GM21390 (cell line): ENCODE results near the gene SLC25A25.
A peak's percentile ranks its signal among the peaks of the same experiment; 100 is the strongest.
"Not testable (repeated sequence)": the region's sequence is repeated elsewhere in the genome, so short reads cannot be mapped to it uniquely, and the experiment has no call there.

Source experiments
- ATAC-seq: cut with Tn5 transposase; IDR thresholded peaks from one replicate; pipeline ENCODE4 v1.9.1; 2021; ENCODE audit not compliant: unreplicated experiment

The SLC25A25 gene

GRCh38 chr9:128051932-128052709 is 15.9 kb upstream of the SLC25A25 start:
- no peak for ATAC-seq

- ATAC-seq = no peak
Measured at GRCh38 chr9:128053560-128053959, 14.5 kb upstream of the SLC25A25 start.

GRCh38 chr9:128054087-128054486 is 13.9 kb upstream of the SLC25A25 start:
- no peak for ATAC-seq

GRCh38 chr9:128055344-128056040 is 12.5 kb upstream of the SLC25A25 start:
- ATAC-seq = no peak

GRCh38 chr9:128056086-128056485 is 11.9 kb upstream of the SLC25A25 start:
- ATAC-seq = no peak

- no peak for ATAC-seq
Measured at GRCh38 chr9:128056887-128057723, 10.9 kb upstream of the SLC25A25 start.

GRCh38 chr9:128057724-128058409 is 10.2 kb upstream of the SLC25A25 start:
- no peak for ATAC-seq

GRCh38 chr9:128059365-128059983 is 8.6 kb upstream of the SLC25A25 start:
- ATAC-seq = no peak

- no peak for ATAC-seq
Measured at GRCh38 chr9:128061275-128061960, 6.6 kb upstream of the SLC25A25 start.

GRCh38 chr9:128062279-128062678 is 5.8 kb upstream of the SLC25A25 start:
- ATAC-seq = no peak

GRCh38 chr9:128062846-128063831 is 4.9 kb upstream of the SLC25A25 start:
- no peak for ATAC-seq

- no peak for ATAC-seq
Measured at GRCh38 chr9:128065907-128066712, 1.9 kb upstream of the SLC25A25 start.

GRCh38 chr9:128066713-128067644 is 1.1 kb upstream of the SLC25A25 start, which contains the start of gene NAIF1:
TSS of gene NAIF1 (minus strand) at chr9:128067320. CDS start at chr9:128067101, 219 bp downstream.
- ATAC-seq = peak; percentile 57

GRCh38 chr9:128068386-128069205 is 564 bp downstream of the SLC25A25 start:
- peak; percentile 11 for ATAC-seq

- no peak for ATAC-seq
Measured at GRCh38 chr9:128070874-128071273, 2.8 kb downstream of the SLC25A25 start.

- ATAC-seq = not testable (repeated sequence)
Measured at GRCh38 chr9:128071475-128071874, 3.4 kb downstream of the SLC25A25 start.
